Mesothelial cell of epicardium (in vitro differentiated cells): Measurements from ENCODE around the gene MARCHF9. TPM values are rescaled to one million over a fixed set of nuclear protein-coding genes. Genes with fewer than 3 reads are reported as not detected.

Source experiments
- DNase-seq, 2 experiments: peaks; one replicate each; pipeline ENCODE4 v3.0.0; 2021; ENCODE audit warnings: low spot score in 2 of 2; ENCODE audit not compliant: unreplicated experiment in 2 of 2
- H3K27ac Mint-ChIP-seq: 2 replicates; pipeline ENCODE4 v1.8.0; 2021; ENCODE audit warnings: mixed read lengths
- H3K27me3 Mint-ChIP-seq: 2 replicates; pipeline ENCODE4 v1.8.0; 2021; ENCODE audit warnings: low read depth, mixed read lengths
- H3K36me3 Mint-ChIP-seq: 2 replicates; pipeline ENCODE4 v1.8.0; 2021; ENCODE audit warnings: mixed read lengths
- H3K4me1 Mint-ChIP-seq: 2 replicates; pipeline ENCODE4 v1.8.0; 2021; ENCODE audit warnings: mixed read lengths
- H3K4me3 Mint-ChIP-seq: 2 replicates; pipeline ENCODE4 v1.8.0; 2021; ENCODE audit warnings: mild to moderate bottlenecking, moderate library complexity, mixed read lengths
- H3K9me3 Mint-ChIP-seq: 2 replicates; pipeline ENCODE4 v1.8.0; 2021; ENCODE audit warnings: mixed read lengths
- microRNA-seq: library from miRNA; unstranded; fragments of <30 nt; microRNA quantifications from one replicate; pipeline ENCODE4 v1.2.0, GENCODE V29; 2021; ENCODE audit warnings: inconsistent platforms, mixed read lengths
- total RNA-seq: library from RNA; stranded (reverse); gene quantifications from 3 replicates; pipeline ENCODE4 v1.2.1, GENCODE V29; 2021
- TF ChIP-seq, protein P1 (sequence below): fragments of 200-600 bp; sonication (generic); IDR thresholded peaks from one replicate; pipeline ENCODE4 v1.5.0; 2021; ENCODE audit warnings: antibody characterized with exemption; ENCODE audit not compliant: unreplicated experiment

MARCHF9 gene
- total RNA-seq, 1 donor from 2014 or later, result 12.7 TPM

DNA sequence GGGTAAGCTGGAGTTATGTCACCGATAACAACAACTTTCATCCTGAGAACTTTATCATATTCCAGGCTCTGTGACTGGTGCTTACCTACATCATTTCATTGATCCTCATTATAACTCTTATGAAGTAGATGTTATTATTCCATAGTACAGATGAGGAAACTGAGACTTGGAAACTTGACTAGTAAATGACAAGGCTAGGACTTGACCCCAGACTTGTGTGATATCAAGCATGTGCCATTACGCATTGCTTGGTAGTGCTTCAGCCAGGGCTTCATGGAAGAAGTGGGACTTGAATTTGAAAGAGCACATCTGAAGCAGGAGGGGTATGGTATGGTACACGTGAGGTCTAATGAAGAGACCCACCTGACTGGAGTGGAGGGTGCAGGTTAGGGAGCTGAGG is 51.8 kb downstream of the MARCHF9 start:
- Mint-ChIP-seq H3K4me1 (no peaks in the 10 kb centered on the region), H3K4me3 (no peak overlapping the region), H3K27me3 (no peaks in the 10 kb centered on the region), H3K27ac (no peak overlapping the region), H3K9me3 (no peaks in the 10 kb centered on the region), H3K36me3 (peaks cover 13% of the 10 kb centered on the region)
- DNase-seq, result no peak
- TF ChIP-seq, protein P1, sequence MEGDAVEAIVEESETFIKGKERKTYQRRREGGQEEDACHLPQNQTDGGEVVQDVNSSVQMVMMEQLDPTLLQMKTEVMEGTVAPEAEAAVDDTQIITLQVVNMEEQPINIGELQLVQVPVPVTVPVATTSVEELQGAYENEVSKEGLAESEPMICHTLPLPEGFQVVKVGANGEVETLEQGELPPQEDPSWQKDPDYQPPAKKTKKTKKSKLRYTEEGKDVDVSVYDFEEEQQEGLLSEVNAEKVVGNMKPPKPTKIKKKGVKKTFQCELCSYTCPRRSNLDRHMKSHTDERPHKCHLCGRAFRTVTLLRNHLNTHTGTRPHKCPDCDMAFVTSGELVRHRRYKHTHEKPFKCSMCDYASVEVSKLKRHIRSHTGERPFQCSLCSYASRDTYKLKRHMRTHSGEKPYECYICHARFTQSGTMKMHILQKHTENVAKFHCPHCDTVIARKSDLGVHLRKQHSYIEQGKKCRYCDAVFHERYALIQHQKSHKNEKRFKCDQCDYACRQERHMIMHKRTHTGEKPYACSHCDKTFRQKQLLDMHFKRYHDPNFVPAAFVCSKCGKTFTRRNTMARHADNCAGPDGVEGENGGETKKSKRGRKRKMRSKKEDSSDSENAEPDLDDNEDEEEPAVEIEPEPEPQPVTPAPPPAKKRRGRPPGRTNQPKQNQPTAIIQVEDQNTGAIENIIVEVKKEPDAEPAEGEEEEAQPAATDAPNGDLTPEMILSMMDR, result no peak

DNA sequence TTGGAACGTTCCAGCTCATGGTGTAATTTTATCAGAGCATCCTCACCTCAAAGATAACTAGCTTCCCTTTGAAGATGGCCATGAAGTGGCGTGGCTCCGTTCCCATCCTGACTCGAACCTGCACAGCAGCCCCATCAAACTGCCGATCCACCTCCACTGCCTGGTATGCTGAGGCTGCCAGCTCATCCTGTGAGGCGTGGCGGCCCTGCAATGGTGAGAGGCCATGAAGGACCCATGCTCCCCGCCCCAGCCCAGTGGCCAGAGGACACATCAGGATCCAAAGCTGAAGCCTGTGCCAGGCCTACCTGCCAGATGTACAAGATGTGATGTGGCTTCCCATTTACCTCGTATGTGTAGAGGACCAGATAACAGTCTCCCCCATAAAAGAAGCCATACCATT is 52.4 kb downstream of the MARCHF9 start:
- TF ChIP-seq, protein P1, result no peak
- Mint-ChIP-seq H3K4me3 (no peak overlapping the region), H3K27ac (no peak overlapping the region), H3K36me3 (peaks cover 15% of the 10 kb centered on the region), H3K9me3 (no peaks in the 10 kb centered on the region), H3K27me3 (no peaks in the 10 kb centered on the region), H3K4me1 (no peaks in the 10 kb centered on the region)
- no peak for DNase-seq

DNA sequence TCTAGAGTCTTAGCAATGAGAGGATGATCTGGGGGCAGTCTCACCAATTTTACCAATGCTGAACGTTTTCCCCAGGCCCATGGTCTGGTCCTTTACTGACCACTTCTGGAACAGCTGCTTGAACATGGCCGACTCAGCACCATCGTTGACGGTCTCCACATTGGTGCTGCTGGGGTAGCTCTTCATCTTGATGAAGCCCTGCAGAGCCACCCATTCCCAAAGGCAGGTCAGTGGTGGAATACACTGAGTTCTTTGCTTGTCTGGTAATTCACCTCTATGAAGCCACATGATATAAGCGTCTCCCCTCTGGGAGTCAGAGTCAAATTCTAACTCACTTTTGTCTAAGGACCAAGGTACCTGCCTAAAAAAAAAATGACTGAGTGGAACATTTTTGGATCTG is 53.4 kb downstream of the MARCHF9 start:
- TF ChIP-seq, protein P1, result no peak
- no peak overlapping the region for H3K27ac Mint-ChIP-seq
- no peaks in the 10 kb centered on the region for H3K4me1 Mint-ChIP-seq
- no peak overlapping the region for H3K4me3 Mint-ChIP-seq
- peaks cover 17% of the 10 kb centered on the region for H3K36me3 Mint-ChIP-seq
- no peak for DNase-seq
- H3K9me3 Mint-ChIP-seq, result no peaks in the 10 kb centered on the region
- no peaks in the 10 kb centered on the region for H3K27me3 Mint-ChIP-seq

DNA sequence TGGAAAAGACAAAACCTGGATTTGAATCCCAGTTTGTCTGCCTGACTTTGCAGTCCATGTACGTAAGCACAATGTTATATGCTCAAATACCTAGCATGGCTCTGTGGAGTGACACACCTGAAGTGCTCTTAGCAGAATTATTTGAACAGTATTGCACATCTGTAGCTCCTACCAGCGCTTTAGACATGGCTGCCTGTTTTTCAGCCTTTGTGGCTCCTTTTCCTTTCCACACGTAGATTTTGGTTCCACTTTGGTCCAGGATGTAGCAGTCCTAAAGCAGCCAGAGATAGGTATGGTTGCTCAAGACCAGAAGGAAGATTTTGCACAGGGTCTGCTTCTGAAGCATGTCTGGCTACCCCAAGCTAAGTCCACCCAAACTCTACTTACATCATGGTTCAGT is 54.5 kb downstream of the MARCHF9 start:
- Mint-ChIP-seq H3K9me3 (no peaks in the 10 kb centered on the region), H3K4me1 (no peaks in the 10 kb centered on the region), H3K4me3 (no peak overlapping the region), H3K27ac (no peak overlapping the region), H3K27me3 (no peaks in the 10 kb centered on the region), H3K36me3 (peaks cover 17% of the 10 kb centered on the region)
- no peak for DNase-seq
- TF ChIP-seq, protein P1, result no peak

Small RNA genes lying within 50 kb of the gene (microRNA-seq; reads per million reads assigned to microRNA genes)
- not detected for gene MIR6759

Other genes starting within 250 kb of the MARCHF9 start
- 15.6 to 18.6 TPM (median 17.2 TPM) in 3 replicates for gene DDIT3, start 234.6 kb upstream of the MARCHF9 start, total RNA-seq
- gene MBD6, start 232.3 kb upstream of the MARCHF9 start, total RNA-seq, result 113 to 121 TPM (median 118 TPM) in 3 replicates
- gene DCTN2, start 207.9 kb upstream of the MARCHF9 start, total RNA-seq, result 102 to 103 TPM (median 102 TPM) in 3 replicates
- gene KIF5A, start 205.1 kb upstream of the MARCHF9 start, total RNA-seq, result 0.40 to 0.69 TPM (median 0.59 TPM) in 3 replicates
- gene PIP4K2C, start 163.9 kb upstream of the MARCHF9 start, total RNA-seq, result 23.4 to 24.2 TPM (median 23.7 TPM) in 3 replicates
- 88.3 to 93.6 TPM (median 90.0 TPM) in 3 replicates for gene DTX3, start 150.3 kb upstream of the MARCHF9 start, total RNA-seq
- 60.4 to 65.0 TPM (median 62.4 TPM) in 3 replicates for gene ARHGEF25, start 143.7 kb upstream of the MARCHF9 start, total RNA-seq
- 0.34 to 0.78 TPM (median 0.35 TPM) in 3 replicates for gene B4GALNT1, start 121.9 kb upstream of the MARCHF9 start, total RNA-seq
- gene OS9, start 61.0 kb upstream of the MARCHF9 start, total RNA-seq, result 160 to 167 TPM (median 166 TPM) in 3 replicates
- 2.0 to 2.8 TPM (median 2.2 TPM) in 3 replicates for gene AGAP2, start 16.4 kb upstream of the MARCHF9 start, total RNA-seq
- gene TSPAN31, start 10.1 kb upstream of the MARCHF9 start, total RNA-seq, result 33.2 to 35.2 TPM (median 34.6 TPM) in 3 replicates
- 171 to 177 TPM (median 175 TPM) in 3 replicates for gene CDK4, start 2.8 kb upstream of the MARCHF9 start, total RNA-seq
- gene CYP27B1, start 12.0 kb downstream of the MARCHF9 start, total RNA-seq, result 3.3 to 4.7 TPM (median 4.0 TPM) in 3 replicates
- gene METTL1, start 17.0 kb downstream of the MARCHF9 start, total RNA-seq, result 31.3 to 32.3 TPM (median 32.1 TPM) in 3 replicates
- 8.7 to 10.5 TPM (median 10.5 TPM) in 3 replicates for gene EEF1AKMT3, start 17.5 kb downstream of the MARCHF9 start, total RNA-seq
- gene TSFM, start 27.7 kb downstream of the MARCHF9 start, total RNA-seq, result 23.4 to 31.6 TPM (median 26.2 TPM) in 3 replicates
- 4.0 to 5.3 TPM (median 4.7 TPM) in 3 replicates for gene AVIL, start 63.6 kb downstream of the MARCHF9 start, total RNA-seq
- 210 to 218 TPM (median 216 TPM) in 3 replicates for gene CTDSP2, start 91.6 kb downstream of the MARCHF9 start, total RNA-seq
- 4.5 to 5.5 TPM (median 4.8 TPM) in 3 replicates for gene ATP23, start 186.5 kb downstream of the MARCHF9 start, total RNA-seq